ENCODE data around the gene LILRA6.
A peak's percentile ranks its signal among the peaks of the same experiment; 100 is the strongest.
"Not testable (repeated sequence)": the region's sequence is repeated elsewhere in the genome, so short reads cannot be mapped to it uniquely, and the experiment has no call there.

LILRA6 gene

DNA sequence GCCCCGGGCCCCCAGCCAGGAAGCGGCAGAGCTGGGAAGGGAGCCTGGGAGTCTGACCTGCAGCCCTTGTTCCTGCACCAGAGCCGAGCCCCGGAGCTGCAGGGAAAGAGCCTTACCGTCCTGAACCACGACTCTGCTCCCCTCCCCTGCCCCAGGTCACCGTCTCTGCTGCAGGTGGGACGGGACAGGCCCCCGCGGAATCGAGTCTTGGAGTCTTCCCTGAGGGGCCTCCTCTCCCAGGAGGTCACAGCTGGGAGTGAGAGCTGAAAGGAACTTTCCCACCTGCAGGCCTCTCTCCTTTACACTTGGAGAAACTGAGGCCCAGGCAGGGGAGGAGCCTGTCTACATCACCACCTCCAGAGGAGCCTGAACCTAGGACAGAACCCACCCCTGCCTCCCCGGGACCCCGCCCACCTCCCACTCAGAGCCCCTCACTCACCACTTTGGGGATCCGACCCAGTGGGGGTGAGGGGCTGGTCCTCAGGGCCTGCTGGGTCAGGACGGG, 34.6 kb upstream of the LILRA6 start:
- POLR2A ChIA-PET: not testable (repeated sequence)
- peaks cover 6 to 36% (median 31%) of the 10 kb centered on the region in 4 experiments for H3K4me1 ChIP-seq (ENCODE audit: control extremely low read depth in 1 of 4, control insufficient read depth in 4 of 4, insufficient read depth in 4 of 4, low read length in 3 of 4)

DNA sequence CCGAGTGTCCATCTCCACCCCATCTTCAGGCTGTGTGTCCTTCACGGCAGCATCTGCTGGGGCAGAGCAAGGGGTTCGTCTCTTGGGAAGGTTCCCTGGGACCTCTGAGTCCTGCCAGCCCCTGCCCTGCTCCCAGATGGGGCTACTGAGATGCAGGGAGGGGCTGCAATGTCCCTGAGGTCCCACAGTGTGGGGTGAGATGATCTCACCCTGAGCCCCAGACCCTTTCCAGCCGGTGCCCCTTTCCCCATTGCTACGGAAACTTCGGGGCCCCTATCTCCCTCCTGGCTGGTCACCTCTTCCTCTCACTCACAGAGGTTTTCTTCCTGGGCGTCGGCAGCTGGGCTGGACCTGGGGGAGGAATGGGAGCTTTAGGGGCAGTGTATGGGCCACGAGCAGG, 33.4 kb upstream of the LILRA6 start:
- no peak for DNase-seq
- no peaks in the 10 kb centered on the region for H3K9me3 ChIP-seq (ENCODE audit: control extremely low read depth in 1 of 5, control insufficient read depth in 4 of 5, insufficient read depth in 2 of 5, low read depth in 1 of 5, low read length in 4 of 5)
- no peak overlapping the region for H3K27ac ChIP-seq (ENCODE audit: insufficient read depth in 1 of 2, low read depth in 1 of 2, low read length in 2 of 2, poor library complexity in 1 of 2, severe bottlenecking in 2 of 2)
- ChIA-PET CTCF (interaction anchor here (1.3 kb wide), 1 partner anchor 9 kb away, joined by 3 read pairs; no protein-coding TSS in a partner anchor), POLR2A (no interaction called here)
- 100% methylated on average over 4 of the region's 9 CpGs for WGBS (ENCODE audit: insufficient coverage)
- H3K4me3 ChIP-seq (ENCODE audit: control insufficient read depth in 1 of 7, extremely low read depth in 1 of 7, insufficient read depth in 4 of 7, low read depth in 2 of 7, low read length in 6 of 7): no peak overlapping the region
- peaks cover 0 to 8% (median 1%) of the 10 kb centered on the region in 4 experiments for H3K36me3 ChIP-seq (ENCODE audit: control insufficient read depth in 4 of 4, insufficient read depth in 4 of 4, low read length in 3 of 4)
- no peaks in the 10 kb centered on the region for H3K27me3 ChIP-seq (replicated peaks in 2 of 5; ENCODE audit: control insufficient read depth in 4 of 5, insufficient read depth in 5 of 5, low read length in 4 of 5)
- H3K4me1 ChIP-seq (ENCODE audit: control extremely low read depth in 1 of 4, control insufficient read depth in 4 of 4, insufficient read depth in 4 of 4, low read length in 3 of 4): peaks cover 0 to 29% (median 23%) of the 10 kb centered on the region in 4 experiments

More for the DNA sequence above, 34.6 kb upstream of the LILRA6 start:
- not testable (repeated sequence) for H3K27ac ChIP-seq (ENCODE audit: insufficient read depth in 1 of 2, low read depth in 1 of 2, low read length in 2 of 2, poor library complexity in 1 of 2, severe bottlenecking in 2 of 2); H3K36me3 ChIP-seq (ENCODE audit: control insufficient read depth in 4 of 4, insufficient read depth in 4 of 4, low read length in 3 of 4); H3K4me3 ChIP-seq (ENCODE audit: control insufficient read depth in 1 of 7, extremely low read depth in 1 of 7, insufficient read depth in 4 of 7, low read depth in 2 of 7, low read length in 6 of 7); DNase-seq; H3K9me3 ChIP-seq (ENCODE audit: control extremely low read depth in 1 of 5, control insufficient read depth in 4 of 5, insufficient read depth in 2 of 5, low read depth in 1 of 5, low read length in 4 of 5); H3K27me3 ChIP-seq (replicated peaks in 2 of 5; ENCODE audit: control insufficient read depth in 4 of 5, insufficient read depth in 5 of 5, low read length in 4 of 5)
- CTCF ChIA-PET: interaction anchor here (2.1 kb wide), 1 partner anchor 10 kb away, joined by 8 read pairs; no protein-coding TSS in a partner anchor
- WGBS (ENCODE audit: insufficient coverage): no CpG with 5 or more reads among the region's 15 CpGs

DNA sequence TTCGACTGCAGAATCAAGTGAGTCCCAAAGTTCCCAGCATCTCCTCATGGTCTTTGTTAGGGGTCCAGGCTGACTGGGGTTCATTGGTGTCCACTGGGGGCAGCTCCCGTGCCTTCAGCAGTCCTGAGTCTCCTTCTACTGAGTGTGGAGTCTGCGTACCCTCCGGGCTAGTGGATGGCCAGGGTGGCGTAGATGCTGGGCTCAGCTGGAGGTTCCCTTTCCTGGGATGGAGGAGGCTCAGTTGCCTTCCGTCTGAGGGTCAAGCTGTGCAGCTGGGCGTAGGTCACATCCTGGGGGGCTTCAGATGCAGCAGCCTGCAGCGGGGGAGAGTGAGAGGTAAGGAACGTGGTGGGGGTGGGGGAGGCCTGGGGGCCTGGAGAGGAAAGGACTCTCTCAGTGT, 31.9 kb upstream of the LILRA6 start:
- POLR2A ChIA-PET; CTCF ChIA-PET; H3K9me3 ChIP-seq (ENCODE audit: control extremely low read depth in 1 of 5, control insufficient read depth in 4 of 5, insufficient read depth in 2 of 5, low read depth in 1 of 5, low read length in 4 of 5); H3K27me3 ChIP-seq (replicated peaks in 2 of 5; ENCODE audit: control insufficient read depth in 4 of 5, insufficient read depth in 5 of 5, low read length in 4 of 5); H3K27ac ChIP-seq (ENCODE audit: insufficient read depth in 1 of 2, low read depth in 1 of 2, low read length in 2 of 2, poor library complexity in 1 of 2, severe bottlenecking in 2 of 2); DNase-seq; H3K36me3 ChIP-seq (ENCODE audit: control insufficient read depth in 4 of 4, insufficient read depth in 4 of 4, low read length in 3 of 4); H3K4me3 ChIP-seq (ENCODE audit: control insufficient read depth in 1 of 7, extremely low read depth in 1 of 7, insufficient read depth in 4 of 7, low read depth in 2 of 7, low read length in 6 of 7): not testable (repeated sequence)
- H3K4me1 ChIP-seq (ENCODE audit: control extremely low read depth in 1 of 4, control insufficient read depth in 4 of 4, insufficient read depth in 4 of 4, low read length in 3 of 4): peaks cover 0 to 15% (median 9%) of the 10 kb centered on the region in 4 experiments
- 94% methylated on average over 2 of the region's 9 CpGs for WGBS (ENCODE audit: insufficient coverage)

DNA sequence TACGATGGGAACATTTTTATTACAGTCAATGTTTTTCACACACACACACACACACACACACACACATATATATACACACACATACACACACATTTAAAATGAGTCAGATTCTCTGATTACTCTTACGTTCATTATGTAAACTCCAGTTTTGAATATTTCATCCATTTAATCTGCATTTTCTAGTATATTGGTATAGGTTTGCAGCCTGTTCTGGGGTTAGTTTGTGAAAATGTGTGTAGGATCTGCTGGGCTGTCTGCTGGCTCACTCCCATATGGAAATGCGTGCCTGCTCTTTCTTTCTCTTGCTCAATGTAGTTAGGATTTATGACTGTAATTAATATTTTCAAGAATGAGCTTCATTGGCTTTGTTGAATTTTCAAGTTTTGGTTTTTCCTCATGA, 31.2 kb upstream of the LILRA6 start:
- Histone ChIP-seq H3K4me1 (ENCODE audit: control extremely low read depth in 1 of 4, control insufficient read depth in 4 of 4, insufficient read depth in 4 of 4, low read length in 3 of 4) (peaks cover 0 to 8% (median 5%) of the 10 kb centered on the region in 4 experiments), H3K36me3 (ENCODE audit: control insufficient read depth in 4 of 4, insufficient read depth in 4 of 4, low read length in 3 of 4) (peaks cover 0 to 8% (median 1%) of the 10 kb centered on the region in 4 experiments), H3K27ac (ENCODE audit: insufficient read depth in 1 of 2, low read depth in 1 of 2, low read length in 2 of 2, poor library complexity in 1 of 2, severe bottlenecking in 2 of 2) (no peak overlapping the region), H3K27me3 (replicated peaks in 2 of 5; ENCODE audit: control insufficient read depth in 4 of 5, insufficient read depth in 5 of 5, low read length in 4 of 5) (no peaks in the 10 kb centered on the region), H3K9me3 (ENCODE audit: control extremely low read depth in 1 of 5, control insufficient read depth in 4 of 5, insufficient read depth in 2 of 5, low read depth in 1 of 5, low read length in 4 of 5) (no peaks in the 10 kb centered on the region), H3K4me3 (ENCODE audit: control insufficient read depth in 1 of 7, extremely low read depth in 1 of 7, insufficient read depth in 4 of 7, low read depth in 2 of 7, low read length in 6 of 7) (no peak overlapping the region)
- ChIA-PET POLR2A (no interaction called here), CTCF (interaction anchor here (0.7 kb wide), 1 partner anchor 111 kb away, joined by 3 read pairs; no protein-coding TSS in a partner anchor)
- 100% methylated on average over 1 of the region's 3 CpGs for WGBS (ENCODE audit: insufficient coverage)
- DNase-seq: no peak

DNA sequence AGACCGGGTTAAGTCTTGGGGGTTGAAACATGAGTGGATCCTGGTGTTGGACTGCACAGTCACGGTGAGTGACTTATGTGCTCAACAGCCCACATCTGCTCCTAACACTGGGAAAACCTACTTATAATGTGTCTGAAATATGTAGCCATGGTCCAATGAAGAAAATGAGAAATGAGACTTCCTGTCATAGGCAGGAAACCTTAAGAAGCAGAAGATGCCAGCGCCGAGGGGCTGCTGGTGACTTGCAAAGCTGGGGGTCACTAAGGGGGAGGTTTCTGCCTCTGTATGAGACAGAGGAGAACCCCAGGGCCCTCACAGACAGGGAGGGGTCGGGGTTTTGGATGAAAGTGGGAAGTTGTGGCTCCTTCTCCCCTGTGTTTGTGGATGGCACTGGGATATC, 29.6 kb upstream of the LILRA6 start:
- CTCF ChIA-PET; POLR2A ChIA-PET; H3K27me3 ChIP-seq (replicated peaks in 2 of 5; ENCODE audit: control insufficient read depth in 4 of 5, insufficient read depth in 5 of 5, low read length in 4 of 5); H3K36me3 ChIP-seq (ENCODE audit: control insufficient read depth in 4 of 4, insufficient read depth in 4 of 4, low read length in 3 of 4); H3K4me3 ChIP-seq (ENCODE audit: control insufficient read depth in 1 of 7, extremely low read depth in 1 of 7, insufficient read depth in 4 of 7, low read depth in 2 of 7, low read length in 6 of 7); H3K4me1 ChIP-seq (ENCODE audit: control extremely low read depth in 1 of 4, control insufficient read depth in 4 of 4, insufficient read depth in 4 of 4, low read length in 3 of 4); H3K27ac ChIP-seq (ENCODE audit: insufficient read depth in 1 of 2, low read depth in 1 of 2, low read length in 2 of 2, poor library complexity in 1 of 2, severe bottlenecking in 2 of 2); H3K9me3 ChIP-seq (ENCODE audit: control extremely low read depth in 1 of 5, control insufficient read depth in 4 of 5, insufficient read depth in 2 of 5, low read depth in 1 of 5, low read length in 4 of 5): not testable (repeated sequence)
- peak in 1 of 3 donors; percentile 32 for DNase-seq
- WGBS (ENCODE audit: insufficient coverage): 39% methylated on average over 3 of the region's 5 CpGs

DNA sequence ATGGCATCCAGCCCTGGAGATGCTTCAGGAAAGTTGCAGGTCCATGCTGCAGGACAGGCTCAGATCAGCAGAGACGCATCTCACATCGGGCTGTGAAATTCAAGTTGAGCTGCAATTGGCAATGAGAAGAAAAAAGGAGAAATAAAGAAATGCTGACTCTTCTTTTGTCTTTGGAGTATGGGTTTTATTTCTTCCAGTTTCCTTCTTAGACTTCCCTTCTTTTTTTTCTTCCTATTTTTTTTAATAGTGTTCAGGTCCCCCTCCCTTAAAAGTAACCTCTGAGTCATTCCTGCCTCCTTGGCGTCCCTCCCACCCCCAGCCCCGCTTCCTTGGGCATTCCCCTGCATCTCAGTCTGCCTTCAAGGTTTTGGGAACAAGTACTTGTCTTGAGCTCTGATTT, 29.0 kb upstream of the LILRA6 start:
- POLR2A ChIA-PET; CTCF ChIA-PET; H3K27me3 ChIP-seq (replicated peaks in 2 of 5; ENCODE audit: control insufficient read depth in 4 of 5, insufficient read depth in 5 of 5, low read length in 4 of 5); H3K9me3 ChIP-seq (ENCODE audit: control extremely low read depth in 1 of 5, control insufficient read depth in 4 of 5, insufficient read depth in 2 of 5, low read depth in 1 of 5, low read length in 4 of 5); H3K36me3 ChIP-seq (ENCODE audit: control insufficient read depth in 4 of 4, insufficient read depth in 4 of 4, low read length in 3 of 4); H3K4me1 ChIP-seq (ENCODE audit: control extremely low read depth in 1 of 4, control insufficient read depth in 4 of 4, insufficient read depth in 4 of 4, low read length in 3 of 4); DNase-seq; H3K27ac ChIP-seq (ENCODE audit: insufficient read depth in 1 of 2, low read depth in 1 of 2, low read length in 2 of 2, poor library complexity in 1 of 2, severe bottlenecking in 2 of 2); H3K4me3 ChIP-seq (ENCODE audit: control insufficient read depth in 1 of 7, extremely low read depth in 1 of 7, insufficient read depth in 4 of 7, low read depth in 2 of 7, low read length in 6 of 7): not testable (repeated sequence)
- no CpG with 5 or more reads among the region's 4 CpGs for WGBS (ENCODE audit: insufficient coverage)

DNA sequence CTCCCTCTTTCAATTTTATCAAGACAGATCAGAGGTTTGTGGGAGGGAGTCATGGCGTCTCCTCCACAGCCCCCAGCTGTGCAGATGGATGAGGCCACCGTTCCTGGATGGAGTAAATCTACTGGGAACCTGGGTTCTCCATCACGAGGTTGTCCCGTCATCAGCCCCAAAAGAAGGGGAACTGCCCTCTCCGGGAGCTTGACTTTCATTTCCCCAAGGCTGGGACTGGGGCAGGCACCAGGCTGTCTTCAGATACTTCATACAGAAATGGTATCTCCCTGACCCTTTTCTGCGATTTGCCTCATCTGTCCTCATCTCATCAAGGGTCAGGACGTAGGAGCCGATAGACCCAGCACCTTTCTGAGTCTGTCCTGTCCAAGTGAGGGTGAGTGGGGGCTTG, 28.5 kb upstream of the LILRA6 start:
- Histone ChIP-seq H3K4me3 (ENCODE audit: control insufficient read depth in 1 of 7, extremely low read depth in 1 of 7, insufficient read depth in 4 of 7, low read depth in 2 of 7, low read length in 6 of 7) (no peak overlapping the region), H3K4me1 (ENCODE audit: control extremely low read depth in 1 of 4, control insufficient read depth in 4 of 4, insufficient read depth in 4 of 4, low read length in 3 of 4) (peaks cover 0 to 8% (median 5%) of the 10 kb centered on the region in 4 experiments), H3K27me3 (replicated peaks in 2 of 5; ENCODE audit: control insufficient read depth in 4 of 5, insufficient read depth in 5 of 5, low read length in 4 of 5) (no peaks in the 10 kb centered on the region), H3K9me3 (ENCODE audit: control extremely low read depth in 1 of 5, control insufficient read depth in 4 of 5, insufficient read depth in 2 of 5, low read depth in 1 of 5, low read length in 4 of 5) (no peaks in the 10 kb centered on the region), H3K27ac (ENCODE audit: insufficient read depth in 1 of 2, low read depth in 1 of 2, low read length in 2 of 2, poor library complexity in 1 of 2, severe bottlenecking in 2 of 2) (no peak overlapping the region), H3K36me3 (ENCODE audit: control insufficient read depth in 4 of 4, insufficient read depth in 4 of 4, low read length in 3 of 4) (peaks cover 0 to 5% (median 1%) of the 10 kb centered on the region in 4 experiments)
- no peak for DNase-seq
- WGBS (ENCODE audit: insufficient coverage): 83% methylated on average over 5 of the region's 8 CpGs
- CTCF ChIA-PET: interaction anchor here (0.8 kb wide), 1 partner anchor 72 kb away, joined by 3 read pairs; no protein-coding TSS in a partner anchor
- POLR2A ChIA-PET: interaction anchor here (0.5 kb wide), 1 partner anchor 423 kb away, joined by 3 read pairs; no protein-coding TSS in a partner anchor

Measured in common myeloid progenitor, CD34-positive (primary cell).